HuH-7 (cell line): ENCODE data around the gene DCPS.
A peak's percentile ranks its signal among the peaks of the same experiment; 100 is the strongest.
"Not testable (repeated sequence)": the region's sequence is repeated elsewhere in the genome, so short reads cannot be mapped to it uniquely, and the experiment has no call there.

Experiments used
- DNase-seq: peaks from one replicate; pipeline ENCODE4 v3.0.0; 2011; ENCODE audit warnings: low spot score

The DCPS gene

DNA sequence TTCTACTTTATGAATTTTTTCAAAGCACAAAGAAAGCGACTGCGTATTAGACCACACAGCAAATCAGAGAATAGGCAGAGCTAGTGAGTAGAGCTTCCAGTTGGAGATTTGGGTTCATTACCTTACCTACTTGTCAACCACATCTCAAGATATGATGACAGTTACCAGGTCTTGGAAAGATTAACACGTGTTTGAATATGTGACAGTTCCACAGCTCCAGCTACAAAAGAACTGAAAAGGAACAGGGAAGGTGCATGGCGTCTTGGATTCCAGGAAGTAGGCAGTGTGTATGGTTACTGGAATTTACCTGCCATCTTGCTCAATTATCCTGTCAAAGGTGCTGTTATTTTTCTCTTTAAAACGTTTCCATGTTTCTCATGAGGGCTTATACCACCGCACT lies 15.6 kb upstream of the DCPS start:
- DNase-seq, result no peak

GRCh38 chr11:126290887-126291286 lies 13.0 kb upstream of the DCPS start:
- no peak for DNase-seq

GRCh38 chr11:126293726-126294125 lies 10.1 kb upstream of the DCPS start:
- DNase-seq, result no peak

GRCh38 chr11:126297004-126297403 lies 6.9 kb upstream of the DCPS start:
- DNase-seq, result no peak

DNA sequence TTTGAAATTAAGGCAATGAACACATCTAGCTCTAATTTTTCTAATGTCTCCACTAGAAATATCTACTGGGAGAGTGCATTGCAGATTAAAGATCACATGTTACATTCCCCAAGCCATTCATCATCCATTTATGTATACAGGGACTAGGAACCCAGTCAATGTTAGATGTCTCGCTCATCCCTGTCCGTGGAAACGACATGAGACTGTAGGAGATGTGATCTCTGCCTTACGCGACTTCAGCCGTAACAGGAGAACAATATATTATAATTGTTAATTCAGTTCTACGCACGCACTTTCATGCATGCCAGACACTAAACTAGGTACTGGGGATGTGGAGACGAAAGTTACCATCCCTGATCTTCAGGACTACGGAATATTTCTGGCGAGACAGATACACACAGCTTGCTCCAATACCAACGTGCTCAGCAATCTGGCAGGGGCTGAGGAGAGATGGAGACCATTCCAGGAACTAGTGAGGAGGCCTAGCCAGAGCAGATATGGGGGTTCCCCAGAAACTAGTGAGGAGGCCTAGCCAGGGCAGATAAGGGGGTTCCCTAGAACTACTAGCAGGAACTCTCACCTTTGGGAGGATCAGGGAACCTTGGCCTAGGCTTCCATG lies 706 bp downstream of the DCPS start:
- no peak for DNase-seq

GRCh38 chr11:126305699-126306098 lies 1.8 kb downstream of the DCPS start:
- no peak for DNase-seq

DNA sequence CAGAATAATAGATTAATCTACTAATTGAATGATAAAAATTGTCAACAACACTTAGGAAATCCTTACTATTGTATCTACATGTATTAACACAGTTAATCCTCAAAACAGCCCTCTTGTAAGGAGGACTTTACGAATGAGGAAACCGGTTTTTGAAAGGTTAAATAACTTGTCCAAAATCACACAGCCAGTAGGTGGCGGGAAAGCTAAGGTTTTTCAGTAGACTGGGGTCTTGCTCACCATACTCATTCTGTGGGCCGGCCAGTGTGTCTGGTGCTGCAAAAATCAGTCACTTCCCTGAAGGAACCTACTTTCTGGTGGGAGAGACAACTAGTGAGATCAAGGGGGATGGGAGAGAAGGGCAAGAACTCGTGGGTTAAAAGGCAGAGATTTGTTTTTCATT lies 3.8 kb downstream of the DCPS start:
- no peak for DNase-seq

- DNase-seq, result no peak
These were observed 4.4 kb downstream of the DCPS start for GRCh38 chr11:126308271-126308671.

DNA sequence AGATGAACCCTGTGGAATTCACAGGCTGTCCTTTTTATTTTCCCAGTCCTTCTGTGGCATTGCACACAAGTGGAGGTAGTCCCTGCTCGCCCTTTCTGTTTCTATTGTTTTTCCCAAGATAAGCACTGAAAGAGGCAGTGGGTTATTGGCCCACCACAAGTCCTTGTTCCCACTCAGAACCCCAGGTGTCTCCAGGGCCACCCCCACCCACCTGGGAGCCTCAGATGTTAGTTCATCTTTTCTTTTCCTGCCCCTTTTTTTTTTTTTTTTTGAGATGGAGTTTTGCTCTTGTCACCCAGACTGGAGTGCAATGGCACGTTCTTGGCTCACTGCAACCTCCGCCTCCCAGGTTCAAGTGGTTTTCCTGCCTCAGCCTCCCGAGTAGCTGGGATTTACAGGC lies 4.9 kb downstream of the DCPS start:
- not testable (repeated sequence) for DNase-seq

DNA sequence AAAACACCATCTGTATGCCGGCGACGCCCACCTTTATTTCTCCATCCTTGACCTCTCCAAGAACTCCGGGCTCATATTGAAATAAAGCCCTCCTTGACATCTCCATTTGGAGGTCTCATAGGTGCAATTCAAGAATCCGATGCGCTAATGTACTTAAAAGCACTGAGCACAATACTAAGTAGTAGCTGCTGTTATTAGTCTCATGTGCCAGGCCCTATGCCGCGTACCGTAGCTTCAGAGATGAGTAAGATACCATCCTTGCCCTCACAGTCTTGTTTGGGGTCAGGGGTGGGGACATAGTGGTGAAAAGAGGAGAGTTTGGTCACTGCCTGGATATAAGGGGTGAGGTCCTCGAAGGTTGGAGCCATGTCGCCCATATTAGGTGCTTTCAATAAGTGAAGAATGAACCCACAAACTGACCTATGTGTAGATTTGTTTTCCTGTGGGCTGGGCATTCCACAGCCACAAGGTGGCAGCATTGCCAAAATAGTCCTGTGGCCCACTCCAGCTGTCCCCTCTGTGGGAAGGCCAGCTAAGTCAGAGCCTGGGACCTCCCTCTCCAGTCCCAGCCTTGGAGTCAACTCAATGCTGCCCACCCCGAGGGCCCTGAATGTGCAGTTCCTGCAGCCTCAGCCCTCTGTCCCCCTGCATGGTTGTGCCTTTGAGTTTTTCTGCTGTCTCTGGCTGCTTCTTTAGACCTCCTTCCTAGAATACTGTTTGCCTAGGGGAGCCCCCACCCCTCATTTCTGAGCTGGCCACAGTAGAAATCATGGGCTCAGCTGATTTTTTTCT lies 6.5 kb downstream of the DCPS start:
- DNase-seq, result peak; percentile 82

- no peak for DNase-seq
These were observed 7.1 kb downstream of the DCPS start for GRCh38 chr11:126310992-126311310.

DNA sequence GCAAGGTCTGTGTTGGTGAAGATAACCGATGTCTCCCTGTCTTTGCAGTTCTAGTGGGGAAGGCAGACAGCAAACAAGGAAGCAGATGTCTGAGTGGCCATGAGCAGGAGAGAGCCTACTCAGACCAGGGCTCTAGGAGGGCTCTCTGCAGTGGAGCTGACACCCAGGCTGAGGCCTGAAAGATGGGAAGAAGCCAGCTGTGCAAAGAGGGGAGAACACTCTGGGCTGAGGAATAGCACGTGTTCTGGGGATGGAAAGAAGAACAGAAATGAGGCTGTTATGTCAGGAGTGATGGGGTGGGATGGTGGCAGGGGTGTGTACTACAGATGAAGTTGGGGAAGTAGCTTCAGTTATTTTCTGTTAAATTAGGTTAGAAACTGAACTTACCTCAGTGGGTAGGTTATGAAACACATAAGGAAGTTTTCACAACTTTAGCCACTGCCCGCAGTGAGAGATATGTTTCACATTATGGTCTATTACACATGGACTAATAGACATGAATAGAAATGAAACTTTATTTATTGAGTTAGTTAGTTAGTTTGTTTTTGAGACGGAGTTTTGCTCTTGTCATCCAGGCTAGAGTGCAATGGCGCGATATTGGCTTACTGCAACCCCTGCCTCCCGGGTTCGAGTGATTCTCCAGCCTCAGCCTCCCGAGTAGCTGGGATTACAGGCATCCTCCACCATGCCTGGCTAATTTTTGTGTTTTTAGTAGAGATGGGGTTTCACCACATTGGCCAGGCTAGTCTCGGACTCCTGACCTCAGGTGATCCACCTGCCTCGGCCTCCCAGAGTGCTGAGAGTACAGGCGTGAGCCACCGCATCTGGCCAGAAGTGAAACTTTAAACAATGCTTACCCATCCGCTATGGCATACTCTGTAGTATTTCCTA lies 7.8 kb downstream of the DCPS start:
- DNase-seq, result no peak

DNA sequence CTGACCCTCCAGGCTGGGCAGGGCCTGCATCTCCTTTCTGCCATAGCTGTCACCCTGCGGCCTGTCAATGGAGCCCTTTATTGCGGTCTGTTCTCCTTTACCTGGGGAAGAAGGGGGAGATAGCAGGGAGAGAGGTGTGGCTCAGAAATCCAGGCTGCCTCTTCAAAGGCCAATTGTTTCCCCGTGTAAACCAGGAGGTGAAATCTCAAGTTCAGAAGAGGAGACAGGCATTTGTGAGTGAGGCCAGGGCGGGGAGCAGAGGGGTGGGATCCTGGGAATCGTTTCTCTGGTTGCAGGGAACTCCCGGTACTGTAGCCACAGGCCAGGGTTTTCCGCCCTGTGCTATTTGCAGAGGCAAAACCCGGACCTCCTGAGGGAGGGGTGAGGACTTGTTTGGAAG lies 9.1 kb downstream of the DCPS start:
- no peak for DNase-seq

DNA sequence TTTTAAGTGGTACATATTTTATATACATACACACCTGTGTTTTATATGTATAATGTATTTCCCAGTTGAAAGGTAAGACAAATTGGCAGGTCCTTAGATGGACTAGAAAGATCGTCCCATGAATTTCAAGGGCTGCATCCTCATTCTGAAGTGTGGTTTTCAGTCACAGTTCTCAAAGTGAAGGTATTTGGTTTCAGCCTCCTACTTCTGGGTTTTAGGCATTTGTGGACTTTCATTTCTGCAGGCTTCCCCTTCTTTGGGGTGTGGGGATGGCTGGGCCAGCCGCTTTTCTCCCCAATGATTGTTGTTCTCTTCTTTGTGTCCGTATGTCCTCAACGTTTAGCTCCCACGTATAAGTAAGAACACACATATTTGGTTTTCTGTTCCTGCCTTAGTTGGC lies 10.0 kb downstream of the DCPS start:
- DNase-seq, result no peak

DNA sequence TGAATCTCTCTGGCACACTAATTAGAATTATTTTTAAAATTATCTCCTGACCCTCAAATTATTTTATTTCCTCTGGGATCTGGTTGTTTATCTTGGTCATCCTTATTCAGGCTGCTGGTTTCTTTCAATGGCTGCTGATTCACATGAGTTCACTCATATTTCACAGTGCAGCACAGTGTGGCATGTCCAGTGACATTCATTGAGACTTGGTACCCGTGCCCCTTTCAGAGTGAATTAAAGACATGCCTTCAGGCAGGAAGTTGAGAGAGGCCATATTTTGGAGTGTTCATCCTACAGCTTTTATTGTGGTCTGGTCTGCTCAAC lies 13.5 kb downstream of the DCPS start:
- DNase-seq, result no peak

- no peak for DNase-seq
These were observed 14.1 kb downstream of the DCPS start for GRCh38 chr11:126317756-126318573.

DNA sequence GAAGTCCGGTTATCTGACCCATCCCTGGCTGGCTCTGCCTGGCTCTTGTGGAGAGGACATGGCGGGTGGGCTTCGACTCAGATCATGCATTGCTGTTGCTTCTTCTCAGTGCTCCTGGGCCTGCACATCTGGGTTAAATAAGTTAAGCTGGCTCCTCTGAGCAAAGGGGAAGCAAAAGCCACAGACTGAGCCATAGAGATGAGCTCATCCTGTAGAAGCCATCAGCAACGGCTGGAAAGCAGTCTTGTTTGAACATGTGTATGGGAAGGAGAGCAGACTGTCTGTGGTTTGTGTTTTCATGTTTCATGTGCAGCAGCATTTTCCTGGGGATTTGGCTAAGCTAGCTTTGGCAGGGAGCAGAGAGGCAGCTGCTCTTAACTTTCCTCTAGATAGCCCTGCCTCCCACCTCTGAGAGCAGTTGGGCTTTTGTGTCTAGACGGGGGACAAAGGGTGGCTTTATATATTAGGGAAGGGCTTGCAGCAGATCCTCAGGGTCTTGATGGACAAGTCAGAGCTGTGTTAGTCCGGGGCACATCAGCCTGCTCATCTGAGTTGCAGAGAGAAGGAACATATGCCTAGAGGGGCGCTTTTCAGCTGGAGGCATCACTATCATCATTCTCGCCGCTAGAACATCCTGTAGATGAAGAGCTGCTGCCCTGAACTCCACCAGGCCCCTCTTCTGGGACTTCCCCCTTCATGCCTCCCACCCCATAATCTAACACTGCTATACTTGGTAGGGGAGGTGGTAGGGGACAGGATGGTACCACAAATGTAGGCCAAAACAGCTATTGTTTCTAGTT lies 14.9 kb downstream of the DCPS start:
- no peak for DNase-seq

- DNase-seq, result no peak
These were observed 15.5 kb downstream of the DCPS start for GRCh38 chr11:126319374-126319740.

DNA sequence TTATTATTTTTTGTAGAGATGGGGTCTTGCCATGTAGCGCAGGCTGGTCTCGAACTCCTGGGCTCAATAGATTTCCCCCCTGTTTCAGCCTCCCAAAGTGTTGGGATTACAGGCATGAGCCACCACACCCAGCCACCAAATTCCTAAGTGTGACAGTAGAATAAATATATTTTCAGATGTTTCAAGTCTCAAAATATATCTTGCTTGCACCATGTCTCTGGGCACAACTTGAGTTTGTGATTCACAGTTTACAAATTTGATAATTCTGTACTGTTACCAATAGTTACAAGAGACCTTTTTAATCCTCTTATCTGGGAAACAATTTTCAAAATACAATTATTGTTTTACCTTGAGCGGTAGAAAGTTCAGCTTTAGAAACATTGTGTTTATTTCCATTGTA lies 19.1 kb downstream of the DCPS start:
- no peak for DNase-seq

DNA sequence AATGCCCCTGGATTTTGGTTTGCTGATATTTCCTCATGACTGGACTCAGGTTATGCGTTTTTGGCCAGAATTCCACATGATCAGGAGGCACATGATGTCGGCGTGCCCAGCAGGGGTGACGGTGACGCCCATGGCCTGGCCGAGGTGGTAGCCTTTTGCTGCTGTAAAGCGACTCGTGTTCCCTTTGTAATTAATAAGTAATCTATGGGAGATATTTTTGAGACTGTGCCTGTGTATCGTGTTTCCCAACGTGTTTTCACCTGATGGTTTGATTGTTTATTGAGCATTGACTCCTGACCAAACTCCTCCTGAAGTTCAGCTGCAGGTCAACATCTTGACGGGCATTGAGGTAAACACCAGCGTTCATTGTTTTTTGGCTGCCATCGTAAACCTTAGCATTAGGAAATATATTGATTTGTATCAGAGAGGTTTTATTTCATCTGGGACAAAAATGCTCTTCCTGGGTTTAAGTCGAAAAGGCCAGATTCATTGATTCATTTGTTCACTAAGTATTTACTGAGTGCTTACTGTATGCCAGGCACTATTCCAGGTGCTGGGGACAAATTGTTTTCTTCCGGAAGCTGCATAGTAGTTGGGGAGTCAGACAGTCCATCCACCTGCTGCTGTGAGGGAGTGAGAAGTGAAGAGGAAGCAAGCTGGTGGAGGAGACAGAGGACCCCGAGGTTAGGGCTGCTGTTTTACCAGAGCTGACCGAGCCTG lies 23.6 kb downstream of the DCPS start:
- no peak for DNase-seq

DNA sequence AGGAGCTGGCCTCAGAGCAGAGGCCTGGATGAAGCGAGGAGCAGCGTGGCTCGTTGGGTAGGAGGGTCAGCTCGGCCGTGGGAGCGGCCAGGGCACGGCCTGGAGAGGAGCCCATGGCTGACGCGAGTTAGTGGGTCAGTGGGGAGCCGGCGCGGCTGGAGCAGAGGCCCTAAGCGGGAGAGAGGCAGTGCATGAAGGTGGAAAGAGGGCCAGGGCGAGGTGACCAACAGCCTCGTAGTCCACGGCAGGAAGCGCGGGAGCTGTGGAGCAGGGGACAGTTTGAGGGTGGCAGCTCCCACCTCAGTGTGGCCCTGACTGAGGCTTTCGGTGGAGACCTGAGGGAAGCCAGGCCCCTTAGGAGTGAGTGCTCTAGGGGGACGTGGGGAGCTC lies 24.1 kb downstream of the DCPS start:
- no peak for DNase-seq
